HEK293 (cell line): ENCODE results near the gene BLACAT1.
A peak's percentile ranks its signal among the peaks of the same experiment; 100 is the strongest.

Source experiments
- BCL11A ChIP-seq: fragments of 450-650 bp; formaldehyde crosslinking; IDR thresholded peaks from 2 replicates; pipeline ENCODE4 v1.5.1; 2016; ENCODE audit warnings: low read depth, missing biosample characterization, missing genetic modification characterization
- FEZF1 ChIP-seq: fragments of 450-650 bp; formaldehyde crosslinking; IDR thresholded peaks from 2 replicates; pipeline ENCODE4 v1.5.1; 2016; ENCODE audit warnings: missing biosample characterization, missing genetic modification characterization
- IKZF3 ChIP-seq: fragments of 450-650 bp; IDR thresholded peaks from 2 replicates; pipeline ENCODE4 v1.5.0; 2018; ENCODE audit warnings: missing biosample characterization, mild to moderate bottlenecking, missing genetic modification characterization, moderate library complexity
- KLF1 ChIP-seq: fragments of 450-650 bp; formaldehyde crosslinking; IDR thresholded peaks from 2 replicates; pipeline ENCODE4 v1.5.1; 2016; ENCODE audit warnings: missing biosample characterization, missing genetic modification characterization
- OSR2 ChIP-seq: fragments of 450-650 bp; formaldehyde crosslinking; IDR thresholded peaks from 2 replicates; pipeline ENCODE4 v1.5.1; 2016; ENCODE audit warnings: missing biosample characterization, missing genetic modification characterization
- PRDM1 ChIP-seq: fragments of 450-650 bp; formaldehyde crosslinking; IDR thresholded peaks from 2 replicates; pipeline ENCODE4; 2016; ENCODE audit warnings: missing biosample characterization, missing genetic modification characterization
- TRIM28 ChIP-seq: IDR thresholded peaks from 2 replicates; pipeline ENCODE4 v1.6.1; 2011; ENCODE audit warnings: low read length, control low read depth, borderline replicate concordance
- ZBTB17 ChIP-seq: fragments of 450-650 bp; formaldehyde crosslinking; IDR thresholded peaks from 2 replicates; pipeline ENCODE4 v1.5.1; 2016; ENCODE audit warnings: missing biosample characterization, missing genetic modification characterization
- ZEB2 ChIP-seq: fragments of 450-650 bp; formaldehyde crosslinking; IDR thresholded peaks from 2 replicates; pipeline ENCODE4 v1.5.1; 2016; ENCODE audit warnings: missing biosample characterization, missing genetic modification characterization
- ZIC2 ChIP-seq: fragments of 450-650 bp; formaldehyde crosslinking; IDR thresholded peaks from 2 replicates; pipeline ENCODE4 v1.5.1; 2016; ENCODE audit warnings: missing biosample characterization, missing genetic modification characterization
- ZNF175 ChIP-seq: fragments of 450-650 bp; formaldehyde crosslinking; IDR thresholded peaks from 2 replicates; pipeline ENCODE4 v1.5.1; 2016; ENCODE audit warnings: missing biosample characterization, missing genetic modification characterization
- ZNF2 ChIP-seq: fragments of 450-650 bp; formaldehyde crosslinking; IDR thresholded peaks from 2 replicates; pipeline ENCODE4 v1.5.1; 2016; ENCODE audit warnings: missing biosample characterization, missing genetic modification characterization
- ZNF302 ChIP-seq: fragments of 450-650 bp; formaldehyde crosslinking; IDR thresholded peaks from 2 replicates; pipeline ENCODE4 v1.5.1; 2016; ENCODE audit warnings: missing biosample characterization, missing genetic modification characterization, low read depth
- ZNF335 ChIP-seq: fragments of 450-650 bp; formaldehyde crosslinking; conservative IDR thresholded peaks from 2 replicates; pipeline ENCODE4 v1.5.1; 2016; ENCODE audit warnings: missing biosample characterization, missing genetic modification characterization
- ZNF423 ChIP-seq: fragments of 450-650 bp; formaldehyde crosslinking; IDR thresholded peaks from 2 replicates; pipeline ENCODE4 v1.5.1; 2016; ENCODE audit warnings: missing biosample characterization, missing genetic modification characterization
- ZNF600 ChIP-seq: fragments of 450-650 bp; formaldehyde crosslinking; IDR thresholded peaks from 2 replicates; pipeline ENCODE4 v1.5.1; 2016; ENCODE audit warnings: missing biosample characterization, missing genetic modification characterization
- ZNF610 ChIP-seq: fragments of 450-650 bp; formaldehyde crosslinking; IDR thresholded peaks from 2 replicates; pipeline ENCODE4 v1.5.1; 2016; ENCODE audit warnings: missing biosample characterization, missing genetic modification characterization, borderline replicate concordance
- ZNF623 ChIP-seq: fragments of 450-650 bp; formaldehyde crosslinking; IDR thresholded peaks from 2 replicates; pipeline ENCODE4 v1.5.1; 2016; ENCODE audit warnings: missing biosample characterization, missing genetic modification characterization
- ZNF626 ChIP-seq: fragments of 450-650 bp; sonication (Bioruptor Pico); formaldehyde crosslinking; IDR thresholded peaks from 2 replicates; pipeline ENCODE4 v1.5.1; 2018; ENCODE audit warnings: missing biosample characterization, missing genetic modification characterization, inconsistent platforms
- ZNF658 ChIP-seq: fragments of 450-650 bp; formaldehyde crosslinking; IDR thresholded peaks from 2 replicates; pipeline ENCODE4; 2016; ENCODE audit warnings: missing biosample characterization, missing genetic modification characterization
- ZNF76 ChIP-seq: fragments of 450-650 bp; formaldehyde crosslinking; IDR thresholded peaks from 2 replicates; pipeline ENCODE4; 2016; ENCODE audit warnings: low read depth, missing biosample characterization, missing genetic modification characterization, borderline replicate concordance
- TF ChIP-seq, protein P1 (sequence below): fragments of 450-650 bp; formaldehyde crosslinking; IDR thresholded peaks from 2 replicates; pipeline ENCODE4 v1.5.1; 2017; ENCODE audit warnings: missing biosample characterization, missing genetic modification characterization
- TF ChIP-seq, protein P2 (sequence below): fragments of 450-650 bp; formaldehyde crosslinking; optimal IDR thresholded peaks from 2 replicates; pipeline ENCODE3; 2016; ENCODE audit warnings: missing biosample characterization, mild to moderate bottlenecking, missing genetic modification characterization
- TF ChIP-seq, protein P3 (sequence below): fragments of 450-650 bp; formaldehyde crosslinking; IDR thresholded peaks from 2 replicates; pipeline ENCODE4 v1.5.1; 2016; ENCODE audit warnings: missing biosample characterization, missing genetic modification characterization
- TF ChIP-seq, protein P4 (sequence below): fragments of 450-650 bp; formaldehyde crosslinking; IDR thresholded peaks from 2 replicates; pipeline ENCODE4 v1.5.1; 2017; ENCODE audit warnings: missing biosample characterization, missing genetic modification characterization
- TF ChIP-seq, protein P5 (sequence below): fragments of 450-650 bp; formaldehyde crosslinking; conservative IDR thresholded peaks from 2 replicates; pipeline ENCODE4 v1.5.1; 2016; ENCODE audit warnings: low read depth, missing biosample characterization, missing genetic modification characterization

The BLACAT1 gene

DNA sequence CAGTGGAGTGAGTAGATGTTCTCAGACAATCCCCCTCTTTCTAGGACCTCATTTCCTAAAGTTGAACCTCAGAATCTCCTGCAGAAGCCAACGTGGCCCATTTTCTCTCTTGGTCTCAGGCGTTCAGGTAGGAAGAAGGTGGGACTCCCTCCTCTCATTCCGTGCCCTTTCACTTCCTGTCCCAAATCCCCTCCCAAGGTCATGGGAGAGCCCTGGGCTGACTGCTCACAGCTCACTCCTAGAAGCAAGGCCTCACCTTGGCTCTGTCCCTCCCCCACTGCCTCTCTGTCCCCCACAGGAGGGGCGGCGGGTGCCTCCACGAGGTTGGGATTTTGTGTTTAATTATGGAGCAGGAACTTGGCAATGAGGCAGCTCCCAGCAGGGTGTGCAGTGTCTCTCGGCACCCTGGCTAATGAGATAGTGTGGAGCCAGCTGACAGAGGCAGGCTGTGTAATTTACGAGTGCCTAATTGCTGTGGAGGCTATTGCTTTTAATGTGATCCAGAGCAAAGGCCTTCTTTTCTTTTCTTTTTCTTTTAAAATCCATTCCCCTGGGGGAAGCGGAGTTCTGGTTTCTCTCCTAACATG, 39.5 kb upstream of the BLACAT1 start (continued):
- TF ChIP-seq ZNF335 (tag by site-specific recombination) (0 out of 2 replicates have a peak, but pooled peaks have one; percentile 22), ZNF610 (tag by site-specific recombination) (peak; percentile 70), ZNF626 (tag by site-specific recombination) (no peak), ZEB2 (tag by site-specific recombination) (peak; percentile 83), KLF1 (tag by site-specific recombination) (peak; percentile 44; the same call in 1 of the 2 replicates), ZNF658 (tag by site-specific recombination) (no peak), ZNF600 (tag by site-specific recombination) (peak; percentile 87), PRDM1 (tag by site-specific recombination) (peak; percentile 33), ZNF423 (tag by site-specific recombination) (peak; percentile 97), ZNF2 (tag by site-specific recombination) (peak; percentile 77; the same call in 1 of the 2 replicates), ZNF623 (tag by site-specific recombination) (no peak), FEZF1 (peak; percentile 77), ZBTB17 (tag by site-specific recombination) (peak; percentile 72), BCL11A (0 out of 2 replicates have a peak, but pooled peaks have one; percentile 26), ZNF302 (no peak), ZNF76 (tag by site-specific recombination) (0 out of 2 replicates have a peak, but pooled peaks have one; percentile 45), ZNF175 (tag by site-specific recombination) (no peak), OSR2 (tag by site-specific recombination) (peak; percentile 92), TRIM28 (peak; percentile 76), IKZF3 (tag by site-specific recombination) (peak; percentile 89), ZIC2 (tag by site-specific recombination) (peak; percentile 96)
- TF ChIP-seq, protein P1, sequence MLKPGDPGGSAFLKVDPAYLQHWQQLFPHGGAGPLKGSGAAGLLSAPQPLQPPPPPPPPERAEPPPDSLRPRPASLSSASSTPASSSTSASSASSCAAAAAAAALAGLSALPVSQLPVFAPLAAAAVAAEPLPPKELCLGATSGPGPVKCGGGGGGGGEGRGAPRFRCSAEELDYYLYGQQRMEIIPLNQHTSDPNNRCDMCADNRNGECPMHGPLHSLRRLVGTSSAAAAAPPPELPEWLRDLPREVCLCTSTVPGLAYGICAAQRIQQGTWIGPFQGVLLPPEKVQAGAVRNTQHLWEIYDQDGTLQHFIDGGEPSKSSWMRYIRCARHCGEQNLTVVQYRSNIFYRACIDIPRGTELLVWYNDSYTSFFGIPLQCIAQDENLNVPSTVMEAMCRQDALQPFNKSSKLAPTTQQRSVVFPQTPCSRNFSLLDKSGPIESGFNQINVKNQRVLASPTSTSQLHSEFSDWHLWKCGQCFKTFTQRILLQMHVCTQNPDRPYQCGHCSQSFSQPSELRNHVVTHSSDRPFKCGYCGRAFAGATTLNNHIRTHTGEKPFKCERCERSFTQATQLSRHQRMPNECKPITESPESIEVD (tag by site-specific recombination): peak; percentile 91
- TF ChIP-seq, protein P2, sequence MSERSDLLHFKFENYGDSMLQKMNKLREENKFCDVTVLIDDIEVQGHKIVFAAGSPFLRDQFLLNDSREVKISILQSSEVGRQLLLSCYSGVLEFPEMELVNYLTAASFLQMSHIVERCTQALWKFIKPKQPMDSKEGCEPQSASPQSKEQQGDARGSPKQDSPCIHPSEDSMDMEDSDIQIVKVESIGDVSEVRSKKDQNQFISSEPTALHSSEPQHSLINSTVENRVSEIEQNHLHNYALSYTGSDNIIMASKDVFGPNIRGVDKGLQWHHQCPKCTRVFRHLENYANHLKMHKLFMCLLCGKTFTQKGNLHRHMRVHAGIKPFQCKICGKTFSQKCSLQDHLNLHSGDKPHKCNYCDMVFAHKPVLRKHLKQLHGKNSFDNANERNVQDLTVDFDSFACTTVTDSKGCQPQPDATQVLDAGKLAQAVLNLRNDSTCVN: no peak
- TF ChIP-seq, protein P3, sequence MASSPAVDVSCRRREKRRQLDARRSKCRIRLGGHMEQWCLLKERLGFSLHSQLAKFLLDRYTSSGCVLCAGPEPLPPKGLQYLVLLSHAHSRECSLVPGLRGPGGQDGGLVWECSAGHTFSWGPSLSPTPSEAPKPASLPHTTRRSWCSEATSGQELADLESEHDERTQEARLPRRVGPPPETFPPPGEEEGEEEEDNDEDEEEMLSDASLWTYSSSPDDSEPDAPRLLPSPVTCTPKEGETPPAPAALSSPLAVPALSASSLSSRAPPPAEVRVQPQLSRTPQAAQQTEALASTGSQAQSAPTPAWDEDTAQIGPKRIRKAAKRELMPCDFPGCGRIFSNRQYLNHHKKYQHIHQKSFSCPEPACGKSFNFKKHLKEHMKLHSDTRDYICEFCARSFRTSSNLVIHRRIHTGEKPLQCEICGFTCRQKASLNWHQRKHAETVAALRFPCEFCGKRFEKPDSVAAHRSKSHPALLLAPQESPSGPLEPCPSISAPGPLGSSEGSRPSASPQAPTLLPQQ: peak; percentile 71; the same call in 1 of the 2 replicates
- TF ChIP-seq, protein P4, sequence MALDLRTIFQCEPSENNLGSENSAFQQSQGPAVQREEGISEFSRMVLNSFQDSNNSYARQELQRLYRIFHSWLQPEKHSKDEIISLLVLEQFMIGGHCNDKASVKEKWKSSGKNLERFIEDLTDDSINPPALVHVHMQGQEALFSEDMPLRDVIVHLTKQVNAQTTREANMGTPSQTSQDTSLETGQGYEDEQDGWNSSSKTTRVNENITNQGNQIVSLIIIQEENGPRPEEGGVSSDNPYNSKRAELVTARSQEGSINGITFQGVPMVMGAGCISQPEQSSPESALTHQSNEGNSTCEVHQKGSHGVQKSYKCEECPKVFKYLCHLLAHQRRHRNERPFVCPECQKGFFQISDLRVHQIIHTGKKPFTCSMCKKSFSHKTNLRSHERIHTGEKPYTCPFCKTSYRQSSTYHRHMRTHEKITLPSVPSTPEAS (tag by site-specific recombination): peak; percentile 79
- TF ChIP-seq, protein P5, sequence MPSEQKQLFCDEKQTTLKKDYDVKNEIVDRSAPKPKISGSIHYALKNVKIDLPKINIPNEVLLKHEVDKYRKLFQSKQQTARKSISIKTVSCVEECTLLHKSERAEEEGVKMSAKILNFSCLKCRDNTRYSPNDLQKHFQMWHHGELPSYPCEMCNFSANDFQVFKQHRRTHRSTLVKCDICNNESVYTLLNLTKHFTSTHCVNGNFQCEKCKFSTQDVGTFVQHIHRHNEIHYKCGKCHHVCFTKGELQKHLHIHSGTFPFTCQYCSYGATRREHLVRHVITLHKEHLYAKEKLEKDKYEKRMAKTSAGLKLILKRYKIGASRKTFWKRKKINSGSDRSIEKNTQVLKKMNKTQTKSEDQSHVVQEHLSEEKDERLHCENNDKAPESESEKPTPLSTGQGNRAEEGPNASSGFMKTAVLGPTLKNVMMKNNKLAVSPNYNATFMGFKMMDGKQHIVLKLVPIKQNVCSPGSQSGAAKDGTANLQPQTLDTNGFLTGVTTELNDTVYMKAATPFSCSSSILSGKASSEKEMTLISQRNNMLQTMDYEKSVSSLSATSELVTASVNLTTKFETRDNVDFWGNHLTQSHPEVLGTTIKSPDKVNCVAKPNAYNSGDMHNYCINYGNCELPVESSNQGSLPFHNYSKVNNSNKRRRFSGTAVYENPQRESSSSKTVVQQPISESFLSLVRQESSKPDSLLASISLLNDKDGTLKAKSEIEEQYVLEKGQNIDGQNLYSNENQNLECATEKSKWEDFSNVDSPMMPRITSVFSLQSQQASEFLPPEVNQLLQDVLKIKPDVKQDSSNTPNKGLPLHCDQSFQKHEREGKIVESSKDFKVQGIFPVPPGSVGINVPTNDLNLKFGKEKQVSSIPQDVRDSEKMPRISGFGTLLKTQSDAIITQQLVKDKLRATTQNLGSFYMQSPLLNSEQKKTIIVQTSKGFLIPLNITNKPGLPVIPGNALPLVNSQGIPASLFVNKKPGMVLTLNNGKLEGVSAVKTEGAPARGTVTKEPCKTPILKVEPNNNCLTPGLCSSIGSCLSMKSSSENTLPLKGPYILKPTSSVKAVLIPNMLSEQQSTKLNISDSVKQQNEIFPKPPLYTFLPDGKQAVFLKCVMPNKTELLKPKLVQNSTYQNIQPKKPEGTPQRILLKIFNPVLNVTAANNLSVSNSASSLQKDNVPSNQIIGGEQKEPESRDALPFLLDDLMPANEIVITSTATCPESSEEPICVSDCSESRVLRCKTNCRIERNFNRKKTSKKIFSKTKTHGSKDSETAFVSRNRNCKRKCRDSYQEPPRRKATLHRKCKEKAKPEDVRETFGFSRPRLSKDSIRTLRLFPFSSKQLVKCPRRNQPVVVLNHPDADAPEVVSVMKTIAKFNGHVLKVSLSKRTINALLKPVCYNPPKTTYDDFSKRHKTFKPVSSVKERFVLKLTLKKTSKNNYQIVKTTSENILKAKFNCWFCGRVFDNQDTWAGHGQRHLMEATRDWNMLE (tag by site-specific recombination): no peak
